Esophagus squamous epithelium (tissue), 5 donors: ENCODE results near the gene PALM3. TPM values are rescaled to one million over a fixed set of nuclear protein-coding genes. Genes with fewer than 3 reads are reported as not detected.

Source experiments
- DNase-seq: peaks from one replicate; lab custom pipeline; 2025; lab: John Stamatoyannopoulos, UW
- H3K27ac ChIP-seq, 4 donors: fragments of 200-600 bp; sonication (generic); one replicate each; pipeline ENCODE4 v1.5.1; 2016 to 2019; ENCODE audit warnings: mild to moderate bottlenecking in 1 of 4
- H3K27me3 ChIP-seq, 4 donors: fragments of 200-600 bp; sonication (generic); 1 replicate in 3 of 4; 2 replicates in 1 of 4; pipeline versions ENCODE4 v1.5.1 to v1.6.0; 2017 to 2021; ENCODE audit warnings: antibody characterized with exemption in 1 of 4
- H3K36me3 ChIP-seq, 3 donors: fragments of 200-600 bp; sonication (generic); one replicate each; pipeline ENCODE4 v1.5.1; 2016 to 2019
- H3K4me1 ChIP-seq, 3 donors: fragments of 200-600 bp; sonication (generic); one replicate each; pipeline ENCODE4 v1.5.1; 2017 to 2019
- H3K4me3 ChIP-seq, 4 donors: fragments of 200-600 bp; sonication (generic); 1 replicate in 3 of 4; 2 replicates in 1 of 4; pipeline ENCODE4 v1.5.1; 2016 to 2019; ENCODE audit warnings: mild to moderate bottlenecking in 2 of 4, moderate library complexity in 1 of 4
- H3K9me3 ChIP-seq, 3 donors: fragments of 200-600 bp; sonication (generic); one replicate each; pipeline ENCODE4 v1.5.1; 2016 to 2019
- CTCF ChIP-seq, 6 experiments: fragments of 450-650 bp in 4 of 6; fragments of 200-600 bp in 2 of 6; sonication (generic) in 2 of 6; IDR thresholded peaks; one replicate each; pipeline ENCODE4 v1.5.1; 2016 to 2019; ENCODE audit warnings: antibody characterized with exemption in 6 of 6, mild to moderate bottlenecking in 4 of 6, moderate library complexity in 4 of 6
- POLR2A ChIP-seq, 4 donors: fragments of 450-650 bp; IDR thresholded peaks; one replicate each; pipeline ENCODE4 v1.6.1; 2017; ENCODE audit warnings: antibody characterized with exemption in 4 of 4, mild to moderate bottlenecking in 4 of 4, moderate library complexity in 3 of 4
- WGBS, 2 donors: methylation state at CpG; one replicate each; pipeline ENCODE4 v1.1.5; 2018; 5-methylcytosine and 5-hydroxymethylcytosine counted together
- intact Hi-C: fragments of 100-400 bp; cut with DNase I; formaldehyde crosslinking; loops from one replicate; pipeline ENCODE4 v1.15.0; 2022
- total RNA-seq, 4 donors: library from RNA; depleted of rRNA; stranded (reverse); fragments of >200 nt; gene quantifications; one replicate each; pipeline ENCODE4 v1.1.0, GENCODE V29; 2016
- donor health status: DM: yes; HTN: yes; CAD: no.

PALM3 gene
- total RNA-seq, 4 donors from 2014 or later, result not detected

GRCh38 chr19:14056069-14056666 lies 5.7 kb downstream of the PALM3 start:
- WGBS, 2 donors, result 91 to 97% methylated on average over 4 to 7 of the region's 10 CpGs
- DNase-seq, result no peak
- H3K4me3 ChIP-seq, result no peak overlapping the region
- TF ChIP-seq POLR2A (IDR thresholded peaks at IDR 0.05) (no peak), CTCF (IDR thresholded peaks at IDR 0.05) (no peak)
- H3K36me3 ChIP-seq, result peaks cover 0 to 10% (median 0%) of the 10 kb centered on the region in 3 donors
- no peak overlapping the region for H3K27ac ChIP-seq
- H3K27me3 ChIP-seq, result peaks cover 0 to 49% (median 6%) of the 10 kb centered on the region in 4 donors
- intact Hi-C loops, result no loop called here
- peaks cover 6 to 24% (median 8%) of the 10 kb centered on the region in 3 donors for H3K4me1 ChIP-seq
- no peaks in the 10 kb centered on the region for H3K9me3 ChIP-seq

GRCh38 chr19:14055396-14055795 lies 6.5 kb downstream of the PALM3 start:
- Histone ChIP-seq H3K27ac (no peak overlapping the region), H3K36me3 (peaks cover 0 to 18% (median 0%) of the 10 kb centered on the region in 3 donors), H3K27me3 (peaks cover 0 to 42% (median 6%) of the 10 kb centered on the region in 4 donors), H3K9me3 (no peaks in the 10 kb centered on the region), H3K4me1 (peaks cover 6 to 24% (median 8%) of the 10 kb centered on the region in 3 donors), H3K4me3 (no peak overlapping the region)
- WGBS, 2 donors, result 81 to 92% methylated on average over 3 of the region's 3 CpGs
- intact Hi-C loops, result no loop called here
- DNase-seq, result no peak
- no peak for TF ChIP-seq POLR2A (IDR thresholded peaks at IDR 0.05)
- no peak for TF ChIP-seq CTCF (IDR thresholded peaks at IDR 0.05)

DNA sequence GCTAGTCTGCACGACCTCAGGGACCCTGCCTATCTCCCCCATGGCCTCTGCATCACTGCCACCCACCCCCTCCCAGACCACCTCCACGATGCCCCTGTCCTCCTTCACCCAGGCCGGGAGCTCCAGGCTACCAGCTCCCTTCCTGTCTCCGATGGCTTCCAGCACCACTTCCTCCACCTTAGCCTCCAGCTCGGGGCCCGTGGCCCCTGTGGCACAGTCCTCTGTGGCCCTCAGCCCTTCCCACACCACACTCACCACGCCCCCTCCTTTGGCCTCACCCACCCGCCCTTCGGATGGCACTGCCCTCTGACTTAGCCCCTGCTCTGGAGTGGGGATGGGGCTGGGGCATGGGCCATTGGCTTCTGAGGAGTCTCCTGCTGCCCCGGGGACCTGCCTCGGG lies 7.2 kb downstream of the PALM3 start:
- Histone ChIP-seq H3K4me1 (peaks cover 6 to 24% (median 8%) of the 10 kb centered on the region in 3 donors), H3K4me3 (no peak overlapping the region), H3K36me3 (peaks cover 0 to 20% (median 0%) of the 10 kb centered on the region in 3 donors), H3K27ac (no peak overlapping the region), H3K9me3 (no peaks in the 10 kb centered on the region), H3K27me3 (peaks cover 0 to 35% (median 6%) of the 10 kb centered on the region in 4 donors)
- TF ChIP-seq CTCF (IDR thresholded peaks at IDR 0.05) (no peak), POLR2A (IDR thresholded peaks at IDR 0.05) (no peak)
- no peak for DNase-seq
- WGBS, 2 donors, result 69% methylated on average over 9 of the region's 11 CpGs; no CpG with 5 or more reads in 1 of the 2 donors
- intact Hi-C loops, result no loop called here

GRCh38 chr19:14054099-14054498 lies 7.8 kb downstream of the PALM3 start:
- H3K9me3 ChIP-seq, result no peaks in the 10 kb centered on the region
- H3K4me1 ChIP-seq, result peaks cover 6 to 22% (median 8%) of the 10 kb centered on the region in 3 donors
- intact Hi-C loops, result no loop called here
- WGBS, 2 donors, result 81 to 87% methylated on average over 6 of the region's 6 CpGs
- no peak for TF ChIP-seq POLR2A (IDR thresholded peaks at IDR 0.05)
- no peak for TF ChIP-seq CTCF (IDR thresholded peaks at IDR 0.05)
- no peak overlapping the region for H3K4me3 ChIP-seq
- peaks cover 0 to 29% (median 4%) of the 10 kb centered on the region in 4 donors for H3K27me3 ChIP-seq
- DNase-seq, result no peak
- H3K36me3 ChIP-seq, result peaks cover 0 to 20% (median 0%) of the 10 kb centered on the region in 3 donors
- H3K27ac ChIP-seq, result no peak overlapping the region

DNA sequence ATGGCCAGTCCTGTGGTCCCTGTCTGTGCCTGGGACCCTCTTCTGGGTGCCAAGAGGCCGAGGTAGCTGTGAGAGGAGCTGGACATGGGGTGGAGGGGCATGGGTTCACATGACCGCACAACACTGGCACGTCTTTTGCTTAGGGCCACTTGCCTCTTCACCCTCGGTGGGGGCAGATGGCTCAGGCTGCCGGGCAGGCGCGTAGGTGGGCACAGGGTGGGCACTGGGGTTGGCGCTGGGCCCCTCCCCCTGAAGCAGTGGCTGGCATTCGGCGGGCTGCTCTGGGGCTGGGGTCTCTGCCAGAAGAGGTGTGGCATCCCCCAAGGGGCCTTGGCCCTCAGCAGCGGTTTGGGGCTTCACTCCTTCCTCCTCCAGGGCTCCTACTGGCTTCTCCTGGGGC lies 8.4 kb downstream of the PALM3 start:
- DNase-seq, result no peak
- Histone ChIP-seq H3K9me3 (no peaks in the 10 kb centered on the region), H3K4me3 (no peak overlapping the region), H3K36me3 (peaks cover 0 to 20% (median 0%) of the 10 kb centered on the region in 3 donors), H3K27ac (no peak overlapping the region), H3K27me3 (peaks cover 0 to 23% (median 2%) of the 10 kb centered on the region in 4 donors), H3K4me1 (peaks cover 5 to 17% (median 6%) of the 10 kb centered on the region in 3 donors)
- WGBS, 2 donors, result 91 to 93% methylated on average over 6 to 9 of the region's 11 CpGs
- intact Hi-C loops, result no loop called here
- TF ChIP-seq CTCF (IDR thresholded peaks at IDR 0.05) (no peak), POLR2A (IDR thresholded peaks at IDR 0.05) (no peak)
